Measurements from ENCODE around the gene TTC28.

The TTC28 gene

GRCh38 chr22:28244757-28245156, 434.9 kb downstream of the TTC28 start:
- Histone ChIP-seq H3K9me3 (no peaks in the 10 kb centered on the region), H3K36me3 (no peaks in the 10 kb centered on the region), H3K27me3 (no peaks in the 10 kb centered on the region), H3K4me1 (ENCODE audit: control insufficient read depth in 1 of 2, insufficient read depth in 1 of 2, low read depth in 1 of 2, low read length in 1 of 2) (no peaks in the 10 kb centered on the region), H3K4me3 (ENCODE audit: low read depth in 1 of 2, low read length in 1 of 2) (no peak overlapping the region), H3K27ac (no peak overlapping the region)
- no peak for TF ChIP-seq CTCF (IDR thresholded peaks at IDR 0.05)

- Histone ChIP-seq H3K27ac (no peak overlapping the region), H3K36me3 (no peaks in the 10 kb centered on the region), H3K9me3 (no peaks in the 10 kb centered on the region), H3K27me3 (no peaks in the 10 kb centered on the region), H3K4me1 (ENCODE audit: control insufficient read depth in 1 of 2, insufficient read depth in 1 of 2, low read depth in 1 of 2, low read length in 1 of 2) (no peaks in the 10 kb centered on the region), H3K4me3 (ENCODE audit: low read depth in 1 of 2, low read length in 1 of 2) (no peak overlapping the region)
- no peak for TF ChIP-seq CTCF (IDR thresholded peaks at IDR 0.05)
Measured at GRCh38 chr22:28243539-28243938, 436.1 kb downstream of the TTC28 start.

GRCh38 chr22:28241656-28242290, 437.9 kb downstream of the TTC28 start:
- H3K36me3 ChIP-seq = no peaks in the 10 kb centered on the region
- TF ChIP-seq CTCF (IDR thresholded peaks at IDR 0.05) = no peak
- no peaks in the 10 kb centered on the region for H3K27me3 ChIP-seq
- H3K27ac ChIP-seq = no peak overlapping the region
- H3K9me3 ChIP-seq = no peaks in the 10 kb centered on the region
- no peaks in the 10 kb centered on the region for H3K4me1 ChIP-seq (ENCODE audit: control insufficient read depth in 1 of 2, insufficient read depth in 1 of 2, low read depth in 1 of 2, low read length in 1 of 2)
- H3K4me3 ChIP-seq (ENCODE audit: low read depth in 1 of 2, low read length in 1 of 2) = no peak overlapping the region

GRCh38 chr22:28239941-28240340, 439.7 kb downstream of the TTC28 start:
- H3K4me1 ChIP-seq (ENCODE audit: control insufficient read depth in 1 of 2, insufficient read depth in 1 of 2, low read depth in 1 of 2, low read length in 1 of 2) = no peaks in the 10 kb centered on the region
- H3K36me3 ChIP-seq = no peaks in the 10 kb centered on the region
- H3K27ac ChIP-seq = no peak overlapping the region
- H3K27me3 ChIP-seq = no peaks in the 10 kb centered on the region
- TF ChIP-seq CTCF (IDR thresholded peaks at IDR 0.05) = no peak
- H3K9me3 ChIP-seq = no peaks in the 10 kb centered on the region
- no peak overlapping the region for H3K4me3 ChIP-seq (ENCODE audit: low read depth in 1 of 2, low read length in 1 of 2)

GRCh38 chr22:28237783-28238182, 441.9 kb downstream of the TTC28 start:
- TF ChIP-seq CTCF (IDR thresholded peaks at IDR 0.05) = no peak
- Histone ChIP-seq H3K36me3 (no peaks in the 10 kb centered on the region), H3K27me3 (no peaks in the 10 kb centered on the region), H3K27ac (no peak overlapping the region), H3K4me3 (ENCODE audit: low read depth in 1 of 2, low read length in 1 of 2) (no peak overlapping the region), H3K4me1 (ENCODE audit: control insufficient read depth in 1 of 2, insufficient read depth in 1 of 2, low read depth in 1 of 2, low read length in 1 of 2) (no peaks in the 10 kb centered on the region), H3K9me3 (no peaks in the 10 kb centered on the region)

GRCh38 chr22:28237112-28237511, 442.5 kb downstream of the TTC28 start:
- Histone ChIP-seq H3K4me3 (ENCODE audit: low read depth in 1 of 2, low read length in 1 of 2) (no peak overlapping the region), H3K9me3 (no peaks in the 10 kb centered on the region), H3K4me1 (ENCODE audit: control insufficient read depth in 1 of 2, insufficient read depth in 1 of 2, low read depth in 1 of 2, low read length in 1 of 2) (no peaks in the 10 kb centered on the region), H3K27ac (no peak overlapping the region), H3K36me3 (no peaks in the 10 kb centered on the region), H3K27me3 (no peaks in the 10 kb centered on the region)
- no peak for TF ChIP-seq CTCF (IDR thresholded peaks at IDR 0.05)

Data from neutrophil (primary cell).